HCT116 (cell line): Measurements from ENCODE around the gene MIER2.

ENCODE experiments used
- CEBPB ChIP-seq: IDR thresholded peaks from 2 replicates; pipeline ENCODE4 v1.6.1; 2012; ENCODE audit warnings: low read depth
- EZH2 ChIP-seq: fragments of 200-600 bp; sonication (generic); IDR thresholded peaks from 2 replicates; pipeline ENCODE4 v1.6.1; 2017; ENCODE audit warnings: antibody characterized with exemption, mixed run types
- EZH2phosphoT487 ChIP-seq: fragments of 200-600 bp; IDR thresholded peaks from 2 replicates; pipeline ENCODE4 v1.6.1; 2018; ENCODE audit warnings: antibody characterized with exemption, borderline replicate concordance
- JUND ChIP-seq: IDR thresholded peaks from 2 replicates; pipeline ENCODE4 v1.6.1; 2012
- POLR2A ChIP-seq: IDR thresholded peaks from 2 replicates; pipeline ENCODE4 v1.7.0; 2011; ENCODE audit warnings: borderline replicate concordance; ENCODE audit not compliant: insufficient read depth, insufficient read length; ENCODE audit errors: extremely low read depth
- POLR2AphosphoS5 ChIP-seq: IDR thresholded peaks from 2 replicates; pipeline ENCODE4 v1.6.1; 2011; ENCODE audit warnings: mild to moderate bottlenecking, low read depth, low read length, moderate library complexity
- SP1 ChIP-seq: IDR thresholded peaks from 2 replicates; pipeline ENCODE4 v1.6.1; 2012; ENCODE audit warnings: low read depth
- SRF ChIP-seq: IDR thresholded peaks from 2 replicates; pipeline ENCODE4 v1.6.1; 2012; ENCODE audit warnings: low read depth
- TF ChIP-seq, protein P1 (sequence below), 3 experiments: fragments of 200-600 bp in 1 of 3; sonication (generic) in 1 of 3; IDR thresholded peaks in 2 of 3; conservative IDR thresholded peaks in 1 of 3; 2 replicates each; pipeline ENCODE4 v1.5.1; 2012 to 2017; ENCODE audit warnings: low read depth in 2 of 3, low read length in 2 of 3, antibody characterized with exemption in 1 of 3, borderline replicate concordance in 1 of 3, control low read depth in 1 of 3, mild to moderate bottlenecking in 1 of 3, mixed read lengths in 1 of 3, mixed run types in 1 of 3, moderate library complexity in 1 of 3; ENCODE audit not compliant: insufficient read depth in 1 of 3
- TF ChIP-seq, protein P2 (sequence below): IDR thresholded peaks from 2 replicates; pipeline ENCODE4 v1.6.1; 2012; ENCODE audit warnings: low read depth
- TF ChIP-seq, protein P3 (sequence below): IDR thresholded peaks from 2 replicates; pipeline ENCODE4 v1.6.1; 2012
- TF ChIP-seq, protein P4 (sequence below): IDR thresholded peaks from 2 replicates; pipeline ENCODE4 v1.6.1; 2012

DNA sequence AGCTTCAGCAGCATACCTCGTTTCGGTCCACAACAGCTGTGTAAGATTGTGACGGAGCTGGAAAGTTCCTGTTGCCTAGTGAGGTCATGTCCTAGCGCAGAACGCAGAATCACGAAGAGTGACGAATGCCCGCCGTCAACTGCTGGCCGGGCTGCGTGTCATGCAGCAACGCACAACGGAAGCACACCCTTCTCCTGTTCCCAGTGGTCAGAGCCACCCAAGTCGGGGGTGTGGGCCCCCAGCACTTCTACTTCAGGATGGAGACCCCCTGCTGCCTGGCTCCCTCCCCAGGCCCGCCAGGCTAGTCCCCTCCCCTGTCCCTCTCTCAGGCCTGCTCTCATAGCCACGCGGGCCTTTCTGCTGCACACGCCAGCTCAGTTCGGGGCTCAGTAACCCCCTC lies 38.4 kb upstream of the MIER2 start:
- TF ChIP-seq, protein P1, sequence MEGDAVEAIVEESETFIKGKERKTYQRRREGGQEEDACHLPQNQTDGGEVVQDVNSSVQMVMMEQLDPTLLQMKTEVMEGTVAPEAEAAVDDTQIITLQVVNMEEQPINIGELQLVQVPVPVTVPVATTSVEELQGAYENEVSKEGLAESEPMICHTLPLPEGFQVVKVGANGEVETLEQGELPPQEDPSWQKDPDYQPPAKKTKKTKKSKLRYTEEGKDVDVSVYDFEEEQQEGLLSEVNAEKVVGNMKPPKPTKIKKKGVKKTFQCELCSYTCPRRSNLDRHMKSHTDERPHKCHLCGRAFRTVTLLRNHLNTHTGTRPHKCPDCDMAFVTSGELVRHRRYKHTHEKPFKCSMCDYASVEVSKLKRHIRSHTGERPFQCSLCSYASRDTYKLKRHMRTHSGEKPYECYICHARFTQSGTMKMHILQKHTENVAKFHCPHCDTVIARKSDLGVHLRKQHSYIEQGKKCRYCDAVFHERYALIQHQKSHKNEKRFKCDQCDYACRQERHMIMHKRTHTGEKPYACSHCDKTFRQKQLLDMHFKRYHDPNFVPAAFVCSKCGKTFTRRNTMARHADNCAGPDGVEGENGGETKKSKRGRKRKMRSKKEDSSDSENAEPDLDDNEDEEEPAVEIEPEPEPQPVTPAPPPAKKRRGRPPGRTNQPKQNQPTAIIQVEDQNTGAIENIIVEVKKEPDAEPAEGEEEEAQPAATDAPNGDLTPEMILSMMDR (IDR thresholded peaks at IDR 0.05 in 2 of 3, conservative IDR thresholded peaks at IDR 0.05 in 1 of 3; ENCODE audit: borderline replicate concordance in 1 of 3, insufficient read depth in 1 of 3, low read depth in 2 of 3, low read length in 2 of 3) = no peak
- TF ChIP-seq EZH2phosphoT487 (no peak), CEBPB (no peak), POLR2A (no peak), POLR2AphosphoS5 (no peak), EZH2 (no peak), JUND (no peak), SP1 (no peak), SRF (no peak)
- TF ChIP-seq, protein P2, sequence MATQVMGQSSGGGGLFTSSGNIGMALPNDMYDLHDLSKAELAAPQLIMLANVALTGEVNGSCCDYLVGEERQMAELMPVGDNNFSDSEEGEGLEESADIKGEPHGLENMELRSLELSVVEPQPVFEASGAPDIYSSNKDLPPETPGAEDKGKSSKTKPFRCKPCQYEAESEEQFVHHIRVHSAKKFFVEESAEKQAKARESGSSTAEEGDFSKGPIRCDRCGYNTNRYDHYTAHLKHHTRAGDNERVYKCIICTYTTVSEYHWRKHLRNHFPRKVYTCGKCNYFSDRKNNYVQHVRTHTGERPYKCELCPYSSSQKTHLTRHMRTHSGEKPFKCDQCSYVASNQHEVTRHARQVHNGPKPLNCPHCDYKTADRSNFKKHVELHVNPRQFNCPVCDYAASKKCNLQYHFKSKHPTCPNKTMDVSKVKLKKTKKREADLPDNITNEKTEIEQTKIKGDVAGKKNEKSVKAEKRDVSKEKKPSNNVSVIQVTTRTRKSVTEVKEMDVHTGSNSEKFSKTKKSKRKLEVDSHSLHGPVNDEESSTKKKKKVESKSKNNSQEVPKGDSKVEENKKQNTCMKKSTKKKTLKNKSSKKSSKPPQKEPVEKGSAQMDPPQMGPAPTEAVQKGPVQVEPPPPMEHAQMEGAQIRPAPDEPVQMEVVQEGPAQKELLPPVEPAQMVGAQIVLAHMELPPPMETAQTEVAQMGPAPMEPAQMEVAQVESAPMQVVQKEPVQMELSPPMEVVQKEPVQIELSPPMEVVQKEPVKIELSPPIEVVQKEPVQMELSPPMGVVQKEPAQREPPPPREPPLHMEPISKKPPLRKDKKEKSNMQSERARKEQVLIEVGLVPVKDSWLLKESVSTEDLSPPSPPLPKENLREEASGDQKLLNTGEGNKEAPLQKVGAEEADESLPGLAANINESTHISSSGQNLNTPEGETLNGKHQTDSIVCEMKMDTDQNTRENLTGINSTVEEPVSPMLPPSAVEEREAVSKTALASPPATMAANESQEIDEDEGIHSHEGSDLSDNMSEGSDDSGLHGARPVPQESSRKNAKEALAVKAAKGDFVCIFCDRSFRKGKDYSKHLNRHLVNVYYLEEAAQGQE = no peak
- TF ChIP-seq, protein P3, sequence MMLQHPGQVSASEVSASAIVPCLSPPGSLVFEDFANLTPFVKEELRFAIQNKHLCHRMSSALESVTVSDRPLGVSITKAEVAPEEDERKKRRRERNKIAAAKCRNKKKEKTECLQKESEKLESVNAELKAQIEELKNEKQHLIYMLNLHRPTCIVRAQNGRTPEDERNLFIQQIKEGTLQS = no peak
- TF ChIP-seq, protein P4, sequence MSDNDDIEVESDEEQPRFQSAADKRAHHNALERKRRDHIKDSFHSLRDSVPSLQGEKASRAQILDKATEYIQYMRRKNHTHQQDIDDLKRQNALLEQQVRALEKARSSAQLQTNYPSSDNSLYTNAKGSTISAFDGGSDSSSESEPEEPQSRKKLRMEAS = no peak
